RWPE1 (cell line): ENCODE measurements around the gene TCERG1L.

Experiments used
- CTCF ChIA-PET: fragments of 350-600 bp; sonication (Branson Sonifier 250); formaldehyde crosslinking; extraction: SDS; loops from one replicate; lab custom pipeline; 2021; lab: Yijun Ruan, JAX
- POLR2A ChIA-PET: fragments of 400-600 bp; formaldehyde crosslinking; extraction: SDS; loops from one replicate; lab custom pipeline; 2020; ENCODE audit warnings: antibody characterized with exemption; ENCODE audit not compliant: low non-redundant PET; lab: Yijun Ruan, JAX
- DNase-seq: peaks from one replicate; pipeline ENCODE4 v3.0.0; 2012; ENCODE audit warnings: low spot score
- H3K27ac ChIP-seq: fragments of 450-650 bp; 2 replicates; pipeline ENCODE4 v1.5.1; 2017
- CTCF ChIP-seq: fragments of 450-650 bp; conservative IDR thresholded peaks from 2 replicates; pipeline ENCODE4 v1.5.1; 2017; ENCODE audit warnings: low read depth, mild to moderate bottlenecking

The TCERG1L gene

GRCh38 chr10:131246089-131246488, 65.4 kb downstream of the TCERG1L start:
- TF ChIP-seq CTCF: no peak
- CTCF ChIA-PET: no interaction called here
- POLR2A ChIA-PET: interaction anchor here (0.6 kb wide), 1 partner anchor 400 kb away, joined by 4 read pairs; no protein-coding TSS in a partner anchor
- no peak for DNase-seq
- H3K27ac ChIP-seq: no peak overlapping the region

- no peak for DNase-seq
- no peak overlapping the region for H3K27ac ChIP-seq
- ChIA-PET POLR2A (no interaction called here), CTCF (no interaction called here)
- TF ChIP-seq CTCF: no peak
Measured at GRCh38 chr10:131245475-131246059, 66.0 kb downstream of the TCERG1L start.

GRCh38 chr10:131244836-131245235, 66.7 kb downstream of the TCERG1L start:
- no peak for DNase-seq
- no peak overlapping the region for H3K27ac ChIP-seq
- TF ChIP-seq CTCF: no peak
- CTCF ChIA-PET: no interaction called here
- POLR2A ChIA-PET: no interaction called here

- no peak for TF ChIP-seq CTCF
- DNase-seq: no peak
- no peak overlapping the region for H3K27ac ChIP-seq
- CTCF ChIA-PET: no interaction called here
- POLR2A ChIA-PET: no interaction called here
Measured at GRCh38 chr10:131243076-131243475, 68.4 kb downstream of the TCERG1L start.

- no peak for DNase-seq
- no peak overlapping the region for H3K27ac ChIP-seq
- POLR2A ChIA-PET: no interaction called here
- no peak for TF ChIP-seq CTCF
- CTCF ChIA-PET: no interaction called here
Measured at GRCh38 chr10:131242007-131242406, 69.5 kb downstream of the TCERG1L start.

GRCh38 chr10:131240691-131241090, 70.8 kb downstream of the TCERG1L start:
- POLR2A ChIA-PET: no interaction called here
- no peak overlapping the region for H3K27ac ChIP-seq
- CTCF ChIA-PET: no interaction called here
- DNase-seq: no peak
- TF ChIP-seq CTCF: no peak
